ENCODE data around the gene LIMK2.

GRCh38 chr22:31288496-31289240 lies 76.6 kb downstream of the LIMK2 start:
- TF ChIP-seq POLR2A (IDR thresholded peaks at IDR 0.05; ENCODE audit: low read length) (no peak), GATA1 (IDR thresholded peaks at IDR 0.05; ENCODE audit: low read depth, low read length) (no peak)
